ENCODE measurements around the gene JCHAIN.

DNA sequence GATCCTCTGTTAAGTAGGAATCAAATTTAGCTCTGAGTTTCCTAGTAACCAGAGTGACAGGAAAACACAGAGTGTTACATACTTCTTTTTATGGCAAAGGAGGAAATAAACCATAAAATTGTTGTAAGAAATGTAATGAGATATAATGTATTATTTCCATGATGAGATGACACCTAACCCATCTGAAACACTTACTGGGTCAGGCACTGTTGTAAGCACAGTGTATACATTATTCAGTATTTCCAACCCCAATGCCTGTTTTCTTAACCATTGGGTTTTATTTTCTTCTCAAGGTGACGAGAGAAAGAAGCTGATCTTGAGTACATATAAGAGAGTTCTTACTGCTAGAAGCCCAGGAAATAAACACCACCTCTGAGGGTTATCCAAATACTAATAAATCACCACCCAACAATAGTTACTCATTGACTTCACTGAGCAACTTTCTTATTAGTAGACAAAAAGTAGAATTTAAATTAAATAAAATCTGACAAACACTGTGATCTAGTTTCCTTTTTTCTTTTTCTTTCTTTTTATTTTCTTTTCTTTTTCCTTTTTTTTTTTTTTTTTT is 42.0 kb downstream of the JCHAIN start:
- TF ChIP-seq, protein P1, sequence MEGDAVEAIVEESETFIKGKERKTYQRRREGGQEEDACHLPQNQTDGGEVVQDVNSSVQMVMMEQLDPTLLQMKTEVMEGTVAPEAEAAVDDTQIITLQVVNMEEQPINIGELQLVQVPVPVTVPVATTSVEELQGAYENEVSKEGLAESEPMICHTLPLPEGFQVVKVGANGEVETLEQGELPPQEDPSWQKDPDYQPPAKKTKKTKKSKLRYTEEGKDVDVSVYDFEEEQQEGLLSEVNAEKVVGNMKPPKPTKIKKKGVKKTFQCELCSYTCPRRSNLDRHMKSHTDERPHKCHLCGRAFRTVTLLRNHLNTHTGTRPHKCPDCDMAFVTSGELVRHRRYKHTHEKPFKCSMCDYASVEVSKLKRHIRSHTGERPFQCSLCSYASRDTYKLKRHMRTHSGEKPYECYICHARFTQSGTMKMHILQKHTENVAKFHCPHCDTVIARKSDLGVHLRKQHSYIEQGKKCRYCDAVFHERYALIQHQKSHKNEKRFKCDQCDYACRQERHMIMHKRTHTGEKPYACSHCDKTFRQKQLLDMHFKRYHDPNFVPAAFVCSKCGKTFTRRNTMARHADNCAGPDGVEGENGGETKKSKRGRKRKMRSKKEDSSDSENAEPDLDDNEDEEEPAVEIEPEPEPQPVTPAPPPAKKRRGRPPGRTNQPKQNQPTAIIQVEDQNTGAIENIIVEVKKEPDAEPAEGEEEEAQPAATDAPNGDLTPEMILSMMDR (IDR thresholded peaks at IDR 0.05; ENCODE audit: low read length), result no peak
- TF ChIP-seq EZH2 (IDR thresholded peaks at IDR 0.05; ENCODE audit: borderline replicate concordance, low read length), result no peak

All from OCI-LY1 (cell line).